Lung (tissue), 12 donors: Measurements from ENCODE around the gene SLC2A9. TPM values are rescaled to one million over a fixed set of nuclear protein-coding genes. Genes with fewer than 3 reads are reported as not detected.

Experiments used
- ATAC-seq: fragments of 200-7000 bp; cut with Tn5 transposase; one replicate; pipeline ENCODE4 v1.9.1; 2020; ENCODE audit warnings: moderate number of reproducible peaks; ENCODE audit not compliant: insufficient read depth, low FRiP score
- DNase-seq, 3 donors: peaks; one replicate each; pipeline ENCODE4 v3.0.0-alpha.2; 2013 to 2017
- H3K27ac ChIP-seq, 2 donors: one replicate each; pipeline ENCODE4 v1.5.1; 2013; ENCODE audit warnings: mild to moderate bottlenecking in 2 of 2, moderate library complexity in 2 of 2, control low read depth in 1 of 2, inconsistent platforms in 1 of 2, low read depth in 1 of 2, low read length in 1 of 2
- H3K27me3 ChIP-seq, 3 donors: one replicate each; pipeline ENCODE4 v1.5.1; 2013; ENCODE audit warnings: low read length in 2 of 3; ENCODE audit not compliant: control insufficient read depth in 3 of 3, insufficient read depth in 3 of 3
- H3K36me3 ChIP-seq, 4 donors: one replicate each; pipeline ENCODE4 v1.5.1; 2013; ENCODE audit warnings: low read length in 4 of 4, mild to moderate bottlenecking in 1 of 4, moderate library complexity in 1 of 4; ENCODE audit not compliant: control insufficient read depth in 4 of 4, insufficient read depth in 4 of 4
- H3K4me1 ChIP-seq, 5 donors: one replicate each; pipeline ENCODE4 v1.5.1; 2013; ENCODE audit warnings: low read length in 5 of 5, mild to moderate bottlenecking in 2 of 5, moderate library complexity in 1 of 5; ENCODE audit not compliant: control insufficient read depth in 5 of 5, insufficient read depth in 5 of 5
- H3K4me3 ChIP-seq: one replicate; pipeline ENCODE4 v1.5.1; 2013; ENCODE audit warnings: mild to moderate bottlenecking, control low read depth, moderate library complexity
- H3K9ac ChIP-seq, 2 donors: one replicate each; pipeline ENCODE4 v1.5.1; 2013; ENCODE audit warnings: low read length in 2 of 2, control low read depth in 1 of 2; ENCODE audit not compliant: insufficient read depth in 1 of 2
- H3K9me3 ChIP-seq, 4 donors: one replicate each; pipeline ENCODE4 v1.5.1; 2013; ENCODE audit warnings: low read length in 3 of 4, mild to moderate bottlenecking in 1 of 4, moderate library complexity in 1 of 4; ENCODE audit not compliant: control insufficient read depth in 4 of 4, insufficient read depth in 3 of 4
- CTCF ChIP-seq: IDR thresholded peaks from 2 replicates; pipeline ENCODE4 v1.5.1; 2012; ENCODE audit warnings: mild to moderate bottlenecking; ENCODE audit errors: control extremely low read depth, extremely low read depth
- WGBS, 2 donors: extraction: QIAGEN DNeasy Blood & Tissue Kit; methylation state at CpG; one replicate each; pipeline ENCODE4 v1.1.7; 2013; 5-methylcytosine and 5-hydroxymethylcytosine counted together
- polyA plus RNA-seq, 2 donors: library from polyadenylated mRNA; stranded (reverse); fragments of 200-250 nt; gene quantifications; one replicate each; pipeline ENCODE4 v1.2.1, GENCODE V29; 2013
- total RNA-seq, 2 donors: library from RNA; depleted of rRNA in 1 of 2; stranded (reverse); fragments of >200 nt in 1 of 2; gene quantifications; one replicate each; pipeline ENCODE4 v1.2.1, GENCODE V29; 2014 to 2021
- donor health status: control.
- donor health status: control.
- donor health status: Bipolar disorder and iron deficiency.
- donor health status: healthy.
- donor health status: DM: yes; HTN: yes; CAD: no.

Gene SLC2A9
- total and polyA plus RNA-seq, 4 donors: 2.9 to 18.6 (median 7.6) TPM

- peak; percentile 34 for ATAC-seq
- TF ChIP-seq CTCF: no peak
- H3K27ac ChIP-seq: no peak overlapping the region
- H3K27me3 ChIP-seq: peaks cover 0 to 5% (median 0%) of the 10 kb centered on the region in 3 donors
- no peaks in the 10 kb centered on the region for H3K36me3 ChIP-seq
- no peaks in the 10 kb centered on the region for H3K9me3 ChIP-seq
- WGBS, 2 donors: 29 to 51% methylated on average over 3 of the region's 3 CpGs
- no peak overlapping the region for H3K4me3 ChIP-seq
- no peak for DNase-seq
- H3K9ac ChIP-seq: no peak overlapping the region
- H3K4me1 ChIP-seq: no peaks in the 10 kb centered on the region
These were observed 196.2 kb downstream of the SLC2A9 start for GRCh38 chr4:9825049-9825448.

- no peak for ATAC-seq
- H3K27ac ChIP-seq: no peak overlapping the region
- no peak overlapping the region for H3K4me3 ChIP-seq
- DNase-seq: no peak
- TF ChIP-seq CTCF: no peak
- peaks cover 0 to 5% (median 0%) of the 10 kb centered on the region in 3 donors for H3K27me3 ChIP-seq
- 74 to 76% methylated on average over 5 of the region's 5 CpGs for WGBS, 2 donors
- no peaks in the 10 kb centered on the region for H3K9me3 ChIP-seq
- no peaks in the 10 kb centered on the region for H3K36me3 ChIP-seq
- H3K9ac ChIP-seq: no peak overlapping the region
- no peaks in the 10 kb centered on the region for H3K4me1 ChIP-seq
These were observed 201.0 kb downstream of the SLC2A9 start for GRCh38 chr4:9820343-9820742.

DNA sequence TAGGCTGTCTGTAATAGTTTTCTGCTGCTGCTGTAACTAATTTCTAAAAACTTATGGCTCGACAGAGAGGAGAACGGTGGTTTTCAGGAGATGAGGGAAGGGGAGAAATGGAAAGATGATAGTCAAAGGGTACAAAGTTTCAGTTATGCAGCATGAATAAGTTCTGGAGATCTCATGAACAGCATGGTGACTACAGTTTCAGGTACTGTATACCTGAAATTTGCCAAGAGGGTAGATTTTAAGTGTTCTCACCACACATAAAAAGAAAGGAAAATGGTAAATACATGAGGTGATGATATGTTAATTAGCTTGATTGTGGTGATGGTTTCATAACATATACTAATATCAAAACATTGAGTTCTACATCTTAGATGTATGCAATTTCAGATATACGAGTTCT lies 205.0 kb downstream of the SLC2A9 start:
- Histone ChIP-seq H3K4me1 (peaks cover 0 to 8% (median 0%) of the 10 kb centered on the region in 5 donors), H3K36me3 (no peaks in the 10 kb centered on the region), H3K9me3 (no peaks in the 10 kb centered on the region), H3K27me3 (peaks cover 0 to 8% (median 0%) of the 10 kb centered on the region in 3 donors), H3K9ac (no peak overlapping the region), H3K27ac (no peak overlapping the region), H3K4me3 (no peak overlapping the region)
- ATAC-seq (no peak), DNase-seq (no peak)
- TF ChIP-seq CTCF: no peak
- WGBS, 2 donors: 92 to 99% methylated on average over 3 of the region's 3 CpGs
